HUDEP-2 (cell line): ENCODE results near the gene KIAA2012.

ENCODE experiments used
- DNase-seq, 76 experiments: peaks; one replicate each; lab custom pipeline; 2025; ENCODE audit not compliant: unreplicated experiment in 76 of 76; lab: John Stamatoyannopoulos, UW

Gene KIAA2012

GRCh38 chr2:202141329-202141947, 68.4 kb downstream of the KIAA2012 start:
- no peak for DNase-seq

GRCh38 chr2:202142540-202142939, 69.5 kb downstream of the KIAA2012 start:
- no peak for DNase-seq

GRCh38 chr2:202147775-202148174, 74.7 kb downstream of the KIAA2012 start:
- DNase-seq: no peak

GRCh38 chr2:202148515-202149154, 75.6 kb downstream of the KIAA2012 start:
- DNase-seq: no peak

- DNase-seq: no peak
Measured at GRCh38 chr2:202149155-202149762, 76.2 kb downstream of the KIAA2012 start.

- no peak for DNase-seq
Measured at GRCh38 chr2:202149936-202150335, 76.9 kb downstream of the KIAA2012 start.

GRCh38 chr2:202152104-202152715, 79.2 kb downstream of the KIAA2012 start:
- DNase-seq: no peak

- DNase-seq: no peak
Measured at GRCh38 chr2:202154613-202155012, 81.6 kb downstream of the KIAA2012 start.

GRCh38 chr2:202157211-202157990, 84.3 kb downstream of the KIAA2012 start:
- no peak for DNase-seq

- DNase-seq: no peak
Measured at GRCh38 chr2:202158796-202159195, 85.7 kb downstream of the KIAA2012 start.

GRCh38 chr2:202161151-202161835, 88.2 kb downstream of the KIAA2012 start:
- no peak for DNase-seq

- DNase-seq: no peak
Measured at GRCh38 chr2:202164411-202164810, 91.4 kb downstream of the KIAA2012 start.

- no peak for DNase-seq
Measured at GRCh38 chr2:202165208-202165607, 92.2 kb downstream of the KIAA2012 start.

- DNase-seq: no peak
Measured at GRCh38 chr2:202165945-202166344, 92.9 kb downstream of the KIAA2012 start.

- DNase-seq: no peak
Measured at GRCh38 chr2:202169131-202169530, 96.1 kb downstream of the KIAA2012 start.

GRCh38 chr2:202169832-202170424, 96.9 kb downstream of the KIAA2012 start:
- no peak for DNase-seq

- no peak for DNase-seq
Measured at GRCh38 chr2:202171241-202171825, 98.3 kb downstream of the KIAA2012 start.

- no peak for DNase-seq
Measured at GRCh38 chr2:202172439-202173211, 99.6 kb downstream of the KIAA2012 start.
